HCT116 (cell line): Measurements from ENCODE around the gene TBCD. TPM values are rescaled to one million over a fixed set of nuclear protein-coding genes. Genes with fewer than 3 reads are reported as not detected.
A peak's percentile ranks its signal among the peaks of the same experiment; 100 is the strongest.

Experiments
- ATAC-seq: fragments of 200-7000 bp; cut with Tn5 transposase; 2 replicates; pipeline ENCODE4 v1.9.1; 2020; ENCODE audit warnings: mild to moderate bottlenecking, moderate library complexity
- BruUV-seq: library from RNA; stranded (reverse); fragments of 400-500 nt; replicated peaks from 2 replicates; lab custom pipeline; 2021; lab: Mats Ljungman, UMichigan
- CTCF ChIA-PET: fragments of 300-600 bp; sonication (Branson Sonifier 250); formaldehyde crosslinking; loops from one replicate; lab custom pipeline; 2021; ENCODE audit warnings: antibody characterized with exemption; lab: Charles Lee
- POLR2A ChIA-PET: fragments of 300-600, 350-600 bp; sonication (Branson Sonifier 250); formaldehyde crosslinking; loops from one replicate; lab custom pipeline; 2021; ENCODE audit warnings: antibody characterized with exemption; lab: Charles Lee
- RAD21 ChIA-PET, 2 experiments: fragments of 300-600 bp; sonication (Branson Sonifier 250); formaldehyde crosslinking; loops; one replicate each; lab custom pipeline; 2023; ENCODE audit warnings: low total read pairs in 2 of 2; ENCODE audit not compliant: uncharacterized antibody in 2 of 2, unreplicated experiment in 2 of 2, low non-redundant PET in 1 of 2; lab: Charles Lee
- DNase-seq: peaks from one replicate; pipeline ENCODE4 v3.0.0-alpha.2; 2010; ENCODE audit warnings: low read depth, low spot score
- H2AFZ ChIP-seq: fragments of 200-600 bp; shearing (Covaris generic), sonication (generic); 2 replicates; pipeline ENCODE4 v1.6.1; 2017; ENCODE audit warnings: low read depth, mixed run types, mixed read lengths, antibody characterized with exemption, low read length; ENCODE audit not compliant: poor library complexity, severe bottlenecking
- H3K27ac ChIP-seq: 2 replicates; pipeline ENCODE4 v1.5.1; 2012; ENCODE audit warnings: low read depth, low read length
- H3K27me3 ChIP-seq: fragments of 200-600 bp; sonication (generic); 2 replicates; pipeline ENCODE4 v1.6.1; 2016; ENCODE audit warnings: mixed run types, low read length, mixed read lengths; ENCODE audit not compliant: insufficient read depth
- H3K36me3 ChIP-seq, 2 experiments: fragments of 200-500 bp in 1 of 2; fragments of 200-600 bp in 1 of 2; sonication (Bioruptor generic) in 1 of 2; sonication (generic) in 1 of 2; 2 replicates each; pipeline versions ENCODE4 v1.5.1 to v1.6.1; 2014 to 2016; ENCODE audit warnings: low read length in 2 of 2, inconsistent platforms in 1 of 2, mixed read lengths in 1 of 2, mixed run types in 1 of 2; ENCODE audit not compliant: insufficient read depth in 2 of 2, control insufficient read depth in 1 of 2
- H3K4me1 ChIP-seq, 2 experiments: fragments of 200-600 bp in 1 of 2; sonication (generic) in 1 of 2; 2 replicates each; pipeline versions ENCODE4 v1.5.1 to v1.6.1; 2012 to 2017; ENCODE audit warnings: low read length in 2 of 2, inconsistent platforms in 1 of 2, mild to moderate bottlenecking in 1 of 2, mixed read lengths in 1 of 2, mixed run types in 1 of 2, moderate library complexity in 1 of 2; ENCODE audit not compliant: insufficient read depth in 2 of 2, control insufficient read depth in 1 of 2
- H3K4me2 ChIP-seq: fragments of 200-600 bp; sonication (generic); 2 replicates; pipeline ENCODE4 v1.6.1; 2017; ENCODE audit warnings: mixed run types, low read length, mixed read lengths
- H3K4me3 ChIP-seq, 2 experiments: fragments of 200-600 bp in 1 of 2; sonication (generic) in 1 of 2; replicated peaks in 1 of 2; 2 replicates each; pipeline ENCODE4 v1.5.1; 2011 to 2016; ENCODE audit warnings: low read length in 2 of 2, control low read depth in 1 of 2, low read depth in 1 of 2, mild to moderate bottlenecking in 1 of 2, mixed read lengths in 1 of 2, mixed run types in 1 of 2
- H3K79me2 ChIP-seq: fragments of 200-600 bp; sonication (generic); 2 replicates; pipeline ENCODE4 v1.6.1; 2017; ENCODE audit warnings: mild to moderate bottlenecking, mixed run types, low read length, moderate library complexity, mixed read lengths; ENCODE audit not compliant: insufficient read depth
- H3K9ac ChIP-seq: fragments of 200-600 bp; sonication (generic); 2 replicates; pipeline ENCODE4 v1.6.1; 2016; ENCODE audit warnings: low read length, mixed read lengths
- H3K9me2 ChIP-seq: fragments of 200-600 bp; sonication (generic), shearing (Covaris generic); 2 replicates; pipeline ENCODE4 v1.6.1; 2017; ENCODE audit warnings: mixed run types, mild to moderate bottlenecking, moderate library complexity; ENCODE audit not compliant: insufficient read depth
- H3K9me3 ChIP-seq, 2 experiments: fragments of 200-500 bp in 1 of 2; fragments of 200-600 bp in 1 of 2; sonication (Bioruptor generic) in 1 of 2; sonication (generic) in 1 of 2; 2 replicates each; pipeline ENCODE4 v1.6.1; 2014 to 2017; ENCODE audit warnings: low read length in 2 of 2, mixed read lengths in 2 of 2, inconsistent platforms in 1 of 2, low read depth in 1 of 2, mild to moderate bottlenecking in 1 of 2, mixed run types in 1 of 2, moderate library complexity in 1 of 2; ENCODE audit not compliant: control insufficient read depth in 1 of 2, insufficient read depth in 1 of 2
- H4K20me1 ChIP-seq: fragments of 200-600 bp; sonication (generic), shearing (Covaris generic); 2 replicates; pipeline ENCODE4 v1.6.1; 2017; ENCODE audit warnings: mixed run types, mild to moderate bottlenecking, moderate library complexity; ENCODE audit not compliant: insufficient read depth
- CEBPB ChIP-seq: IDR thresholded peaks from 2 replicates; pipeline ENCODE4 v1.6.1; 2012; ENCODE audit warnings: low read depth
- CTCF ChIP-seq, 3 experiments: fragments of 200-600 bp in 1 of 3; sonication (generic) in 1 of 3; IDR thresholded peaks in 2 of 3; conservative IDR thresholded peaks in 1 of 3; 2 replicates each; pipeline ENCODE4 v1.5.1; 2012 to 2017; ENCODE audit warnings: low read depth in 2 of 3, low read length in 2 of 3, antibody characterized with exemption in 1 of 3, borderline replicate concordance in 1 of 3, control low read depth in 1 of 3, mild to moderate bottlenecking in 1 of 3, mixed read lengths in 1 of 3, mixed run types in 1 of 3, moderate library complexity in 1 of 3; ENCODE audit not compliant: insufficient read depth in 1 of 3
- EGR1 ChIP-seq: IDR thresholded peaks from 2 replicates; pipeline ENCODE4 v1.6.1; 2012; ENCODE audit warnings: low read depth
- ELF1 ChIP-seq: IDR thresholded peaks from 2 replicates; pipeline ENCODE4 v1.6.1; 2012; ENCODE audit warnings: low read depth, borderline replicate concordance
- EZH2phosphoT487 ChIP-seq: fragments of 200-600 bp; IDR thresholded peaks from 2 replicates; pipeline ENCODE4 v1.6.1; 2018; ENCODE audit warnings: antibody characterized with exemption, borderline replicate concordance
- MAX ChIP-seq: IDR thresholded peaks from 2 replicates; pipeline ENCODE4 v1.6.1; 2012
- POLR2A ChIP-seq: IDR thresholded peaks from 2 replicates; pipeline ENCODE4 v1.7.0; 2011; ENCODE audit warnings: borderline replicate concordance; ENCODE audit not compliant: insufficient read depth, insufficient read length; ENCODE audit errors: extremely low read depth
- POLR2AphosphoS5 ChIP-seq: IDR thresholded peaks from 2 replicates; pipeline ENCODE4 v1.6.1; 2011; ENCODE audit warnings: mild to moderate bottlenecking, low read depth, low read length, moderate library complexity
- REST ChIP-seq: IDR thresholded peaks from 2 replicates; pipeline ENCODE4 v1.6.1; 2012; ENCODE audit warnings: low read depth
- SP1 ChIP-seq: IDR thresholded peaks from 2 replicates; pipeline ENCODE4 v1.6.1; 2012; ENCODE audit warnings: low read depth
- SRF ChIP-seq: IDR thresholded peaks from 2 replicates; pipeline ENCODE4 v1.6.1; 2012; ENCODE audit warnings: low read depth
- TCF7L2 ChIP-seq: IDR thresholded peaks from 2 replicates; pipeline ENCODE4 v1.7.0; 2011; ENCODE audit warnings: borderline replicate concordance, inconsistent platforms; ENCODE audit not compliant: insufficient read depth, insufficient read length; ENCODE audit errors: extremely low read depth
- YY1 ChIP-seq: IDR thresholded peaks from 2 replicates; pipeline ENCODE4 v1.6.1; 2011; ENCODE audit warnings: low read length, low read depth, moderate library complexity, mild to moderate bottlenecking; ENCODE audit not compliant: insufficient replicate concordance; ENCODE audit errors: extremely low read depth
- ZFX ChIP-seq: fragments of 450-650 bp; IDR thresholded peaks from 2 replicates; pipeline ENCODE4 v1.6.1; 2017
- intact Hi-C: fragments of 100-400 bp; cut with micrococcal nuclease; formaldehyde crosslinking; loops from 2 replicates; pipeline ENCODE4 v1.10.0; 2022
- total RNA-seq: library from RNA; stranded (reverse); gene quantifications from one replicate; pipeline ENCODE4 v1.2.1, GENCODE V29; 2021; ENCODE audit not compliant: unreplicated experiment

The TBCD gene
- total RNA-seq, 1 experiment from 2014 or later: 152 TPM

- TF ChIP-seq ELF1 (no peak), YY1 (no peak), TCF7L2 (no peak), SP1 (no peak), ZFX (no peak), EGR1 (no peak), SRF (no peak), EZH2phosphoT487 (no peak), POLR2AphosphoS5 (no peak), REST (no peak), CTCF (IDR thresholded peaks at IDR 0.05 in 2 of 3, conservative IDR thresholded peaks at IDR 0.05 in 1 of 3; ENCODE audit: borderline replicate concordance in 1 of 3, insufficient read depth in 1 of 3, low read depth in 2 of 3, low read length in 2 of 3) (no peak), MAX (no peak), CEBPB (no peak), POLR2A (no peak)
- DNase-seq: no peak
Observed at GRCh38 chr17:82789806-82790205, 37.9 kb downstream of the TBCD start.

More at GRCh38 chr17:82789806-82790205, 37.9 kb downstream of the TBCD start:
- RAD21 ChIA-PET: no interaction called here
- no peak overlapping the region for H2AFZ ChIP-seq
- no peaks in the 10 kb centered on the region for H3K9me3 ChIP-seq
- H3K4me1 ChIP-seq: peaks cover 0 to 5% of the 10 kb centered on the region in 2 experiments; a peak in 1 of 4 replicates
- no peaks in the 10 kb centered on the region for H4K20me1 ChIP-seq
- H3K9me2 ChIP-seq: no peaks in the 10 kb centered on the region
- no peak overlapping the region for H3K9ac ChIP-seq
- no peak overlapping the region for H3K27ac ChIP-seq
- H3K4me2 ChIP-seq: no peak overlapping the region
- 0 out of 4 replicates have a peak, but pooled peaks cover 0 to 3% of the 10 kb centered on the region in 2 experiments for H3K36me3 ChIP-seq
- peaks cover 67% of the 10 kb centered on the region for H3K79me2 ChIP-seq
- CTCF ChIA-PET: no interaction called here
- 0 out of 2 replicates have a peak, but pooled peaks have one; percentile 15 for ATAC-seq
- H3K4me3 ChIP-seq: no peak overlapping the region
- intact Hi-C loops: no loop called here
- no TSS peak for BruUV-seq
- no peaks in the 10 kb centered on the region for H3K27me3 ChIP-seq
- POLR2A ChIA-PET: no interaction called here
